HepG2 (cell line): ENCODE results near the gene NNMT. TPM values are rescaled to one million over a fixed set of nuclear protein-coding genes. Genes with fewer than 3 reads are reported as not detected.

Experiments used
- CAMTA2 ChIP-seq: sonication (generic); formaldehyde crosslinking; IDR thresholded peaks from 2 replicates; pipeline ENCODE4 v1.4.0; 2020; ENCODE audit warnings: mild to moderate bottlenecking, missing genetic modification reagents, borderline replicate concordance
- ETV6 ChIP-seq: sonication (generic); formaldehyde crosslinking; conservative IDR thresholded peaks from 2 replicates; pipeline ENCODE4 v1.4.0; 2020; ENCODE audit warnings: missing genetic modification reagents
- FOXP1 ChIP-seq, 2 experiments: fragments of 450-650 bp in 1 of 2; IDR thresholded peaks; 2 replicates each; pipeline ENCODE4 v1.6.1; 2017 to 2018; ENCODE audit warnings: antibody characterized with exemption in 1 of 2
- JUNB ChIP-seq: sonication (generic); formaldehyde crosslinking; IDR thresholded peaks from 2 replicates; pipeline ENCODE4 v1.8.0; 2022; ENCODE audit warnings: missing genetic modification reagents, mild to moderate bottlenecking, borderline replicate concordance
- KDM1A ChIP-seq: IDR thresholded peaks from 2 replicates; pipeline ENCODE4 v1.6.1; 2016; ENCODE audit warnings: missing compliant biosample characterization
- MAFF ChIP-seq: IDR thresholded peaks from 2 replicates; pipeline ENCODE4 v1.6.1; 2011; ENCODE audit warnings: low read depth, low read length, improper control_type of control experiment
- NCOA5 ChIP-seq: sonication (generic); formaldehyde crosslinking; IDR thresholded peaks from 2 replicates; pipeline ENCODE4 v1.4.0; 2020; ENCODE audit warnings: missing genetic modification reagents
- NFYC ChIP-seq: IDR thresholded peaks from 2 replicates; pipeline ENCODE4 v1.6.1; 2016; ENCODE audit warnings: missing genetic modification reagents, missing compliant biosample characterization
- PAF1 ChIP-seq: IDR thresholded peaks from 2 replicates; pipeline ENCODE4 v1.6.1; 2016; ENCODE audit warnings: missing genetic modification reagents, missing compliant biosample characterization
- POLR2AphosphoS2 ChIP-seq: IDR thresholded peaks from 2 replicates; pipeline ENCODE4 v1.6.1; 2011; ENCODE audit warnings: low read depth, low read length, improper control_type of control experiment
- REL ChIP-seq: sonication (generic); formaldehyde crosslinking; conservative IDR thresholded peaks from 2 replicates; pipeline ENCODE4 v1.8.0; 2022; ENCODE audit warnings: mild to moderate bottlenecking, missing genetic modification reagents, moderate library complexity
- SMARCC2 ChIP-seq: fragments of 450-650 bp; IDR thresholded peaks from 2 replicates; pipeline ENCODE4 v1.6.1; 2017; ENCODE audit warnings: antibody characterized with exemption, mild to moderate bottlenecking
- SP1 ChIP-seq, 2 experiments: fragments of 450-650 bp in 1 of 2; sonication (generic) in 1 of 2; formaldehyde crosslinking in 1 of 2; IDR thresholded peaks; 2 replicates each; pipeline versions ENCODE4 v1.4.0 to v1.6.1; 2016 to 2020; ENCODE audit warnings: missing genetic modification reagents in 1 of 2
- THAP7 ChIP-seq: sonication (generic); formaldehyde crosslinking; IDR thresholded peaks from 2 replicates; pipeline ENCODE4 v1.8.1; 2023; ENCODE audit warnings: mild to moderate bottlenecking, missing genetic modification reagents
- THYN1 ChIP-seq: sonication (generic); formaldehyde crosslinking; IDR thresholded peaks from 2 replicates; pipeline ENCODE4 v1.8.1; 2023; ENCODE audit warnings: low read depth, mild to moderate bottlenecking, moderate library complexity, missing genetic modification reagents, borderline replicate concordance
- TOE1 ChIP-seq: sonication (generic); formaldehyde crosslinking; IDR thresholded peaks from 2 replicates; pipeline ENCODE4 v1.4.0; 2020; ENCODE audit warnings: mild to moderate bottlenecking, missing genetic modification reagents
- ZBTB46 ChIP-seq: sonication (generic); formaldehyde crosslinking; IDR thresholded peaks from 2 replicates; pipeline ENCODE4 v1.4.0; 2020; ENCODE audit warnings: mild to moderate bottlenecking, missing genetic modification reagents, borderline replicate concordance
- ZFP62 ChIP-seq: sonication (generic); formaldehyde crosslinking; IDR thresholded peaks from 2 replicates; pipeline ENCODE4 v1.4.0; 2020; ENCODE audit warnings: missing genetic modification reagents
- ZNF24 ChIP-seq: fragments of 450-650 bp; IDR thresholded peaks from 2 replicates; pipeline ENCODE4 v1.6.1; 2017; ENCODE audit warnings: antibody characterized with exemption, mild to moderate bottlenecking
- ZNF3 ChIP-seq: IDR thresholded peaks from 2 replicates; pipeline ENCODE4 v1.7.0; 2017; ENCODE audit warnings: inconsistent platforms
- ZNF354B ChIP-seq: sonication (generic); formaldehyde crosslinking; IDR thresholded peaks from 2 replicates; pipeline ENCODE4 v1.8.0; 2022; ENCODE audit warnings: mild to moderate bottlenecking, missing genetic modification reagents
- ZNF468 ChIP-seq: sonication (generic); formaldehyde crosslinking; IDR thresholded peaks from 2 replicates; pipeline ENCODE4 v1.8.0; 2022; ENCODE audit warnings: mild to moderate bottlenecking, moderate library complexity, missing genetic modification reagents
- ZNF547 ChIP-seq: sonication (generic); formaldehyde crosslinking; IDR thresholded peaks from 2 replicates; pipeline ENCODE4 v1.5.1; 2020; ENCODE audit warnings: mild to moderate bottlenecking, missing genetic modification reagents
- ZNF564 ChIP-seq: sonication (generic); formaldehyde crosslinking; IDR thresholded peaks from 2 replicates; pipeline ENCODE4 v1.8.1; 2023; ENCODE audit warnings: mild to moderate bottlenecking, missing genetic modification reagents
- polyA plus RNA-seq, 8 experiments: library from polyadenylated mRNA; depleted of rRNA in 3 of 8; stranded (reverse) in 7 of 8; unstranded in 1 of 8; fragments of >200 nt; fragmentation: Illumina TruSeq in 4 of 8; extraction: Trizol in 4 of 8; gene quantifications; 2 replicates each; pipeline versions ENCODE4 v1.2.1 to v1.2.3, GENCODE V29; 2011 to 2016; ENCODE audit warnings: low read depth in 4 of 8, missing spikeins in 1 of 8, mixed read lengths in 1 of 8; ENCODE audit not compliant: insufficient read depth in 1 of 8
- total RNA-seq, 5 experiments: library from RNA; depleted of rRNA; stranded (reverse); fragments of >200 nt; fragmentation: Illumina TruSeq; extraction: Trizol; gene quantifications; 2 replicates each; pipeline ENCODE4 v1.2.3, GENCODE V29; 2016; ENCODE audit warnings: low read depth in 1 of 5
- TF ChIP-seq, protein P1 (sequence below): sonication (generic); formaldehyde crosslinking; IDR thresholded peaks from 2 replicates; pipeline ENCODE4 v1.5.0; 2020; ENCODE audit warnings: mild to moderate bottlenecking, missing genetic modification reagents
- TF ChIP-seq, protein P2 (sequence below): IDR thresholded peaks from 2 replicates; pipeline ENCODE4 v1.6.1; 2016; ENCODE audit warnings: missing compliant biosample characterization, missing genetic modification reagents, borderline replicate concordance

The NNMT gene
- total and polyA plus RNA-seq, 2 of the 13 experiments (the other 11 are each of a cell fraction or from before 2014, with no cell fraction given): 0.13 TPM; not detected in 1

GRCh38 chr11:114315749-114316368, 19.7 kb downstream of the NNMT start (continued):
- no peak for TF ChIP-seq ZBTB46 (CRISPR knock-in tag)
- no peak for TF ChIP-seq ZNF3 (CRISPR knock-in tag)
- no peak for TF ChIP-seq ETV6 (CRISPR knock-in tag)
- TF ChIP-seq NCOA5: no peak
- TF ChIP-seq MAFF: no peak
- TF ChIP-seq POLR2AphosphoS2: no peak
- TF ChIP-seq NFYC (CRISPR knock-in tag): no peak
- TF ChIP-seq SMARCC2: no peak
- no peak for TF ChIP-seq ZNF354B (CRISPR knock-in tag)
- TF ChIP-seq SP1 (IDR thresholded peaks at IDR 0.05): no peak
- no peak for TF ChIP-seq SP1 (CRISPR knock-in tag; IDR thresholded peaks at IDR 0.05)
- no peak for TF ChIP-seq ZNF564 (CRISPR knock-in tag)
- TF ChIP-seq PAF1 (CRISPR knock-in tag): no peak
- no peak for TF ChIP-seq ZNF547 (CRISPR knock-in tag)
- TF ChIP-seq ZNF24: no peak
- no peak for TF ChIP-seq TOE1 (CRISPR knock-in tag)
- TF ChIP-seq, protein P1, sequence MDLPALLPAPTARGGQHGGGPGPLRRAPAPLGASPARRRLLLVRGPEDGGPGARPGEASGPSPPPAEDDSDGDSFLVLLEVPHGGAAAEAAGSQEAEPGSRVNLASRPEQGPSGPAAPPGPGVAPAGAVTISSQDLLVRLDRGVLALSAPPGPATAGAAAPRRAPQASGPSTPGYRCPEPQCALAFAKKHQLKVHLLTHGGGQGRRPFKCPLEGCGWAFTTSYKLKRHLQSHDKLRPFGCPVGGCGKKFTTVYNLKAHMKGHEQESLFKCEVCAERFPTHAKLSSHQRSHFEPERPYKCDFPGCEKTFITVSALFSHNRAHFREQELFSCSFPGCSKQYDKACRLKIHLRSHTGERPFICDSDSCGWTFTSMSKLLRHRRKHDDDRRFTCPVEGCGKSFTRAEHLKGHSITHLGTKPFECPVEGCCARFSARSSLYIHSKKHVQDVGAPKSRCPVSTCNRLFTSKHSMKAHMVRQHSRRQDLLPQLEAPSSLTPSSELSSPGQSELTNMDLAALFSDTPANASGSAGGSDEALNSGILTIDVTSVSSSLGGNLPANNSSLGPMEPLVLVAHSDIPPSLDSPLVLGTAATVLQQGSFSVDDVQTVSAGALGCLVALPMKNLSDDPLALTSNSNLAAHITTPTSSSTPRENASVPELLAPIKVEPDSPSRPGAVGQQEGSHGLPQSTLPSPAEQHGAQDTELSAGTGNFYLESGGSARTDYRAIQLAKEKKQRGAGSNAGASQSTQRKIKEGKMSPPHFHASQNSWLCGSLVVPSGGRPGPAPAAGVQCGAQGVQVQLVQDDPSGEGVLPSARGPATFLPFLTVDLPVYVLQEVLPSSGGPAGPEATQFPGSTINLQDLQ (CRISPR knock-in tag): no peak
- no peak for TF ChIP-seq CAMTA2 (CRISPR knock-in tag)
- TF ChIP-seq, protein P2, sequence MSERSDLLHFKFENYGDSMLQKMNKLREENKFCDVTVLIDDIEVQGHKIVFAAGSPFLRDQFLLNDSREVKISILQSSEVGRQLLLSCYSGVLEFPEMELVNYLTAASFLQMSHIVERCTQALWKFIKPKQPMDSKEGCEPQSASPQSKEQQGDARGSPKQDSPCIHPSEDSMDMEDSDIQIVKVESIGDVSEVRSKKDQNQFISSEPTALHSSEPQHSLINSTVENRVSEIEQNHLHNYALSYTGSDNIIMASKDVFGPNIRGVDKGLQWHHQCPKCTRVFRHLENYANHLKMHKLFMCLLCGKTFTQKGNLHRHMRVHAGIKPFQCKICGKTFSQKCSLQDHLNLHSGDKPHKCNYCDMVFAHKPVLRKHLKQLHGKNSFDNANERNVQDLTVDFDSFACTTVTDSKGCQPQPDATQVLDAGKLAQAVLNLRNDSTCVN (CRISPR knock-in tag): no peak
- TF ChIP-seq ZFP62 (CRISPR knock-in tag): no peak
- TF ChIP-seq ZNF468 (CRISPR knock-in tag): no peak
- no peak for TF ChIP-seq KDM1A (CRISPR knock-in tag)
- TF ChIP-seq JUNB (CRISPR knock-in tag): no peak
- no peak for TF ChIP-seq FOXP1 (IDR thresholded peaks at IDR 0.05)
- TF ChIP-seq FOXP1 (CRISPR knock-in tag; IDR thresholded peaks at IDR 0.05): no peak; the same call in 1 of the 2 replicates
- TF ChIP-seq THYN1 (CRISPR knock-in tag): no peak
- TF ChIP-seq REL (CRISPR knock-in tag): no peak
- no peak for TF ChIP-seq THAP7 (CRISPR knock-in tag)
